Measurements from ENCODE around the gene PATL1.

- no peak for TF ChIP-seq POLR2AphosphoS5 (IDR thresholded peaks at IDR 0.05)
- no peak for TF ChIP-seq POLR2A (IDR thresholded peaks at IDR 0.05)
- TF ChIP-seq CTCF (IDR thresholded peaks at IDR 0.05), result no peak
- no peak for TF ChIP-seq EP300 (IDR thresholded peaks at IDR 0.05; ENCODE audit: low read depth)
Observed at GRCh38 chr11:59708537-59708936, 39.7 kb upstream of the PATL1 start.

All from transverse colon (tissue), 4 donors.